Ovary (tissue), 3 donors: ENCODE results near the gene NWD2.

Experiments used
- CTCF ChIP-seq, 3 donors: fragments of 450-650 bp in 2 of 3; fragments of 200-600 bp in 1 of 3; IDR thresholded peaks; one replicate each; pipeline versions ENCODE4 v1.5.1 to v1.8.0; 2016 to 2022; ENCODE audit warnings: antibody characterized with exemption in 3 of 3, mild to moderate bottlenecking in 1 of 3
- POLR2A ChIP-seq: fragments of 450-650 bp; IDR thresholded peaks from one replicate; pipeline ENCODE4 v1.6.1; 2017; ENCODE audit warnings: antibody characterized with exemption, mild to moderate bottlenecking, moderate library complexity
- donor health status: DM: no; HTN: no; CAD: no.

- TF ChIP-seq CTCF (IDR thresholded peaks at IDR 0.05) (no peak), POLR2A (no peak)
Measured at GRCh38 chr4:37461801-37462200, 217.3 kb downstream of the NWD2 start.
